DOHH2 (cell line): Measurements from ENCODE around the gene ATF7IP.

Experiments used
- H3F3A ChIP-seq: fragments of 200-600 bp; sonication (generic), shearing (Covaris generic); 2 replicates; pipeline ENCODE4 v1.6.0; 2016; ENCODE audit warnings: antibody characterized with exemption, mild to moderate bottlenecking; ENCODE audit not compliant: control insufficient read depth, insufficient read depth
- H3K27ac ChIP-seq: fragments of 200-600 bp; sonication (generic); 2 replicates; pipeline ENCODE4 v1.5.1; 2014; ENCODE audit warnings: low read depth, mild to moderate bottlenecking, low read length, moderate library complexity
- H3K27me3 ChIP-seq: fragments of 200-600 bp; sonication (generic); 2 replicates; pipeline ENCODE4 v1.6.1; 2014; ENCODE audit warnings: mild to moderate bottlenecking, low read length, mixed read lengths; ENCODE audit not compliant: control insufficient read depth
- H3K36me3 ChIP-seq: fragments of 200-600 bp; sonication (generic); 2 replicates; pipeline ENCODE4 v1.6.1; 2014; ENCODE audit warnings: mild to moderate bottlenecking, low read length, moderate library complexity, mixed read lengths; ENCODE audit not compliant: control insufficient read depth
- H3K4me1 ChIP-seq: fragments of 200-600 bp; sonication (generic); 2 replicates; pipeline ENCODE4 v1.6.1; 2014; ENCODE audit warnings: mild to moderate bottlenecking, low read length, mixed read lengths; ENCODE audit not compliant: control insufficient read depth
- H3K4me2 ChIP-seq: fragments of 200-600 bp; sonication (generic); 2 replicates; pipeline ENCODE4 v1.6.0; 2014; ENCODE audit warnings: mild to moderate bottlenecking, low read length, moderate library complexity
- H3K4me3 ChIP-seq: fragments of 200-600 bp; sonication (generic); 2 replicates; pipeline ENCODE4 v1.5.1; 2014; ENCODE audit warnings: mild to moderate bottlenecking, low read length, mixed read lengths
- H3K79me2 ChIP-seq: fragments of 200-600 bp; sonication (generic); 2 replicates; pipeline ENCODE4 v1.6.1; 2014; ENCODE audit warnings: mild to moderate bottlenecking, low read length, mixed read lengths; ENCODE audit not compliant: control insufficient read depth
- H3K9me2 ChIP-seq: fragments of 200-600 bp; sonication (generic); replicated peaks from 2 replicates; pipeline ENCODE4 v1.6.1; 2014; ENCODE audit warnings: mild to moderate bottlenecking, low read length, mixed read lengths; ENCODE audit not compliant: control insufficient read depth
- H3K9me3 ChIP-seq: fragments of 200-600 bp; sonication (generic); 2 replicates; pipeline ENCODE4 v1.6.1; 2014; ENCODE audit warnings: antibody characterized with exemption, low read length, mixed read lengths; ENCODE audit not compliant: control insufficient read depth, insufficient read depth
- H4K20me1 ChIP-seq: fragments of 200-600 bp; sonication (generic); 2 replicates; pipeline ENCODE4 v1.6.0; 2014; ENCODE audit warnings: low read depth, mild to moderate bottlenecking, antibody characterized with exemption, low read length, moderate library complexity; ENCODE audit not compliant: control insufficient read depth, insufficient read depth
- EZH2phosphoT487 ChIP-seq: fragments of 200-600 bp; sonication (generic); IDR thresholded peaks from 2 replicates; pipeline ENCODE4 v1.6.1; 2017; ENCODE audit warnings: borderline replicate concordance, mild to moderate bottlenecking, antibody characterized with exemption, low read length, moderate library complexity, mixed read lengths
- TF ChIP-seq, protein P1 (sequence below): fragments of 200-600 bp; sonication (generic); IDR thresholded peaks from one replicate; pipeline ENCODE4 v1.5.1; 2014; ENCODE audit warnings: antibody characterized with exemption, mild to moderate bottlenecking, low read depth, low read length; ENCODE audit not compliant: poor library complexity, severe bottlenecking

The ATF7IP gene

DNA sequence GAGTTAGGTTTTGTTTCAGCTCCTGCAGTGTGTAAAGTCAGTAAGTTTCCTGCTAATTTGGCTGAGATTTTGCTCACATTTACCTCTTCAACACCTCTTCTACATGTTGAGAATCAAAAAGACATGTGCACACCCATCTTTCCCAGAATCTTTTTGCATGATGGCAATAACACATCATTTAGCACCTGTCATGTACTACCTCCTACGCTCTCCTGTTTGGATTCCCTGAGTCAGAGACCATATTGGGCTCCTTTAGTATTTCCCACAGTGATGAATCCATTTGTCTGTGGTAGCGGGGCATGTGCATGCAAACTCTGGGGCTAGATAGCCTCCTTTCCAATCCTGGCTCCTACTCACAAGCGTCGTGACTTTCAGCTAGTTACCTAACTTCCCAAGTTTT is 182.1 kb downstream of the ATF7IP start:
- TF ChIP-seq, protein P1, sequence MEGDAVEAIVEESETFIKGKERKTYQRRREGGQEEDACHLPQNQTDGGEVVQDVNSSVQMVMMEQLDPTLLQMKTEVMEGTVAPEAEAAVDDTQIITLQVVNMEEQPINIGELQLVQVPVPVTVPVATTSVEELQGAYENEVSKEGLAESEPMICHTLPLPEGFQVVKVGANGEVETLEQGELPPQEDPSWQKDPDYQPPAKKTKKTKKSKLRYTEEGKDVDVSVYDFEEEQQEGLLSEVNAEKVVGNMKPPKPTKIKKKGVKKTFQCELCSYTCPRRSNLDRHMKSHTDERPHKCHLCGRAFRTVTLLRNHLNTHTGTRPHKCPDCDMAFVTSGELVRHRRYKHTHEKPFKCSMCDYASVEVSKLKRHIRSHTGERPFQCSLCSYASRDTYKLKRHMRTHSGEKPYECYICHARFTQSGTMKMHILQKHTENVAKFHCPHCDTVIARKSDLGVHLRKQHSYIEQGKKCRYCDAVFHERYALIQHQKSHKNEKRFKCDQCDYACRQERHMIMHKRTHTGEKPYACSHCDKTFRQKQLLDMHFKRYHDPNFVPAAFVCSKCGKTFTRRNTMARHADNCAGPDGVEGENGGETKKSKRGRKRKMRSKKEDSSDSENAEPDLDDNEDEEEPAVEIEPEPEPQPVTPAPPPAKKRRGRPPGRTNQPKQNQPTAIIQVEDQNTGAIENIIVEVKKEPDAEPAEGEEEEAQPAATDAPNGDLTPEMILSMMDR: no peak
- TF ChIP-seq EZH2phosphoT487: no peak
- H3K27ac ChIP-seq: no peak overlapping the region

DNA sequence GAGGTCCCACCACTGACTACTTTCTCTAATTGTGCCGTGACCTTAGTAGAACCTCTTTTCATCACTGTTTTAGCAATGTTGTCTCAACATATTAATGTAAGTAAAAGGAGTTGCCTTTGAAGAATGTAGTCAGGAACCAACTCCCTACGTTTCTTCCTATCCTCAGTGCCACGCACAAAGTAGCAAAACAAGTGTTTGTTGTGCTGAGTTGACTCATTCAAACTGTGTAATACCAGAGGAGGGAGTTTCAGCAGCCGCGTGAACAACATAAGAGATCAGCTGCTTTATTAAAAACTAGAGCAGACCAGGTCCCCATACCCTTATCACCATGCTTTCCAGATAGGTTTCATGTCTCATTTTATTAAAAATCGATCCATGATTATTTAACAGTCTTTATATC is 183.1 kb downstream of the ATF7IP start:
- Histone ChIP-seq H4K20me1 (no peaks in the 10 kb centered on the region), H3F3A (no peaks in the 10 kb centered on the region), H3K9me3 (no peaks in the 10 kb centered on the region; the same call in 1 of the 2 replicates), H3K79me2 (no peaks in the 10 kb centered on the region), H3K27ac (no peak overlapping the region), H3K27me3 (no peaks in the 10 kb centered on the region), H3K9me2 (no peaks in the 10 kb centered on the region), H3K36me3 (no peaks in the 10 kb centered on the region), H3K4me2 (no peak overlapping the region), H3K4me3 (no peak overlapping the region), H3K4me1 (peaks cover 7% of the 10 kb centered on the region)
- TF ChIP-seq, protein P1: no peak
- no peak for TF ChIP-seq EZH2phosphoT487

More for the DNA sequence above, 182.1 kb downstream of the ATF7IP start:
- no peaks in the 10 kb centered on the region for H3K9me2 ChIP-seq
- H3K4me1 ChIP-seq: peaks cover 7% of the 10 kb centered on the region
- H3F3A ChIP-seq: no peaks in the 10 kb centered on the region
- H3K4me3 ChIP-seq: no peak overlapping the region
- no peaks in the 10 kb centered on the region for H3K36me3 ChIP-seq
- H3K4me2 ChIP-seq: no peak overlapping the region
- no peaks in the 10 kb centered on the region for H3K79me2 ChIP-seq
- no peaks in the 10 kb centered on the region for H4K20me1 ChIP-seq
- H3K9me3 ChIP-seq: no peaks in the 10 kb centered on the region; the same call in 1 of the 2 replicates
- no peaks in the 10 kb centered on the region for H3K27me3 ChIP-seq
